ENCODE results near the gene SCFD2. TPM values are rescaled to one million over a fixed set of nuclear protein-coding genes. Genes with fewer than 3 reads are reported as not detected.

The SCFD2 gene
- total and polyA plus RNA-seq, 2 of the 8 experiments (the other 6 are each of a cell fraction or from before 2014, with no cell fraction given): 6.2 to 10.2 TPM

- no peak for TF ChIP-seq EGR1 (IDR thresholded peaks at IDR 0.05; ENCODE audit: borderline replicate concordance, low read depth, low read length)
- TF ChIP-seq RNF2 (IDR thresholded peaks at IDR 0.05; ENCODE audit: borderline replicate concordance, low read depth, low read length, missing control alignments, poor library complexity, severe bottlenecking): no peak
- TF ChIP-seq HDAC6 (IDR thresholded peaks at IDR 0.05; ENCODE audit: low read depth, low read length): no peak
- no peak for TF ChIP-seq CHD7 (IDR thresholded peaks at IDR 0.05; ENCODE audit: insufficient replicate concordance, low read length)
Measured at GRCh38 chr4:53122280-53123116, 243.4 kb downstream of the SCFD2 start (continued).

Measured in H1 (cell line).